Mammary epithelial cell (primary cell): ENCODE measurements around the gene ERRFI1.

Source experiments
- CTCF ChIP-seq, 2 donors: IDR thresholded peaks in 1 of 2; conservative IDR thresholded peaks in 1 of 2; 2 replicates each; pipeline ENCODE4 v1.5.1; 2011 to 2012; ENCODE audit warnings: inconsistent platforms in 2 of 2, low read length in 2 of 2, mild to moderate bottlenecking in 2 of 2, control low read depth in 1 of 2, low read depth in 1 of 2; ENCODE audit not compliant: insufficient read depth in 1 of 2; ENCODE audit errors: extremely low read depth in 1 of 2
- EZH2 ChIP-seq: IDR thresholded peaks from 2 replicates; pipeline ENCODE4 v1.6.1; 2012; ENCODE audit warnings: low read length, inconsistent platforms, borderline replicate concordance

GRCh38 chr1:7962636-7963377 is 63.3 kb downstream of the ERRFI1 start:
- TF ChIP-seq CTCF (conservative IDR thresholded peaks at IDR 0.05 in 1 of 2, IDR thresholded peaks at IDR 0.05 in 1 of 2; ENCODE audit: extremely low read depth in 1 of 2, insufficient read depth in 1 of 2, low read depth in 1 of 2, low read length in 2 of 2) (no peak), EZH2 (no peak)
